ENCODE measurements around the gene RHCG.

The RHCG gene

GRCh38 chr15:89477411-89478242, 18.8 kb downstream of the RHCG start:
- H3K4me2 ChIP-seq (ENCODE audit: low read length): no peak overlapping the region
- no peaks in the 10 kb centered on the region for H4K20me1 ChIP-seq (ENCODE audit: insufficient read depth, low read length)
- H2AFZ ChIP-seq (ENCODE audit: low read length): no peak overlapping the region
- no peak overlapping the region for H3K4me3 ChIP-seq (ENCODE audit: low read depth, low read length, poor library complexity, severe bottlenecking)
- H3K9me3 ChIP-seq (ENCODE audit: low read length): no peaks in the 10 kb centered on the region
- no peak overlapping the region for H3K27ac ChIP-seq (ENCODE audit: low read depth, low read length, poor library complexity, severe bottlenecking)
- H3K9me2 ChIP-seq (ENCODE audit: low read depth, low read length): no peaks in the 10 kb centered on the region
- H3K9ac ChIP-seq (ENCODE audit: low read length): no peak overlapping the region
- H3K4me1 ChIP-seq (ENCODE audit: insufficient read depth, low read length, severe bottlenecking): no peaks in the 10 kb centered on the region
- TF ChIP-seq EZH2 (IDR thresholded peaks at IDR 0.05; ENCODE audit: borderline replicate concordance, low read length) (no peak), CTCF (IDR thresholded peaks at IDR 0.05; ENCODE audit: low read length) (no peak)
- peaks cover 6% of the 10 kb centered on the region for H3K27me3 ChIP-seq (ENCODE audit: insufficient read depth, low read length)
- no peaks in the 10 kb centered on the region for H3K79me2 ChIP-seq (ENCODE audit: insufficient read depth, low read length)
- no peaks in the 10 kb centered on the region for H3F3A ChIP-seq (ENCODE audit: insufficient read depth, low read length)
- H3K36me3 ChIP-seq (ENCODE audit: insufficient read depth, low read length): no peaks in the 10 kb centered on the region

- no peaks in the 10 kb centered on the region for H3K9me3 ChIP-seq (ENCODE audit: low read length)
- TF ChIP-seq CTCF (IDR thresholded peaks at IDR 0.05; ENCODE audit: low read length) (no peak), EZH2 (IDR thresholded peaks at IDR 0.05; ENCODE audit: borderline replicate concordance, low read length) (no peak)
- peaks cover 6% of the 10 kb centered on the region for H3K27me3 ChIP-seq (ENCODE audit: insufficient read depth, low read length)
- H2AFZ ChIP-seq (ENCODE audit: low read length): no peak overlapping the region
- H3F3A ChIP-seq (ENCODE audit: insufficient read depth, low read length): no peaks in the 10 kb centered on the region
- no peaks in the 10 kb centered on the region for H4K20me1 ChIP-seq (ENCODE audit: insufficient read depth, low read length)
- H3K9ac ChIP-seq (ENCODE audit: low read length): no peak overlapping the region
- no peak overlapping the region for H3K27ac ChIP-seq (ENCODE audit: low read depth, low read length, poor library complexity, severe bottlenecking)
- no peaks in the 10 kb centered on the region for H3K4me1 ChIP-seq (ENCODE audit: insufficient read depth, low read length, severe bottlenecking)
- H3K9me2 ChIP-seq (ENCODE audit: low read depth, low read length): no peaks in the 10 kb centered on the region
- no peak overlapping the region for H3K4me2 ChIP-seq (ENCODE audit: low read length)
- H3K79me2 ChIP-seq (ENCODE audit: insufficient read depth, low read length): no peaks in the 10 kb centered on the region
- H3K4me3 ChIP-seq (ENCODE audit: low read depth, low read length, poor library complexity, severe bottlenecking): no peak overlapping the region
- H3K36me3 ChIP-seq (ENCODE audit: insufficient read depth, low read length): no peaks in the 10 kb centered on the region
These were observed 20.7 kb downstream of the RHCG start for GRCh38 chr15:89475661-89476060.

- no peaks in the 10 kb centered on the region for H3F3A ChIP-seq (ENCODE audit: insufficient read depth, low read length)
- H3K4me2 ChIP-seq (ENCODE audit: low read length): no peak overlapping the region
- H3K4me1 ChIP-seq (ENCODE audit: insufficient read depth, low read length, severe bottlenecking): no peaks in the 10 kb centered on the region
- no peak overlapping the region for H3K9ac ChIP-seq (ENCODE audit: low read length)
- H3K36me3 ChIP-seq (ENCODE audit: insufficient read depth, low read length): no peaks in the 10 kb centered on the region
- TF ChIP-seq CTCF (IDR thresholded peaks at IDR 0.05; ENCODE audit: low read length) (peak; percentile 94), EZH2 (IDR thresholded peaks at IDR 0.05; ENCODE audit: borderline replicate concordance, low read length) (no peak)
- no peaks in the 10 kb centered on the region for H3K9me3 ChIP-seq (ENCODE audit: low read length)
- no peaks in the 10 kb centered on the region for H4K20me1 ChIP-seq (ENCODE audit: insufficient read depth, low read length)
- H3K79me2 ChIP-seq (ENCODE audit: insufficient read depth, low read length): no peaks in the 10 kb centered on the region
- no peaks in the 10 kb centered on the region; the same call in 1 of the 2 replicates for H3K27me3 ChIP-seq (ENCODE audit: insufficient read depth, low read length)
- H3K9me2 ChIP-seq (ENCODE audit: low read depth, low read length): no peaks in the 10 kb centered on the region
- H3K4me3 ChIP-seq (ENCODE audit: low read depth, low read length, poor library complexity, severe bottlenecking): no peak overlapping the region
- no peak overlapping the region for H2AFZ ChIP-seq (ENCODE audit: low read length)
- H3K27ac ChIP-seq (ENCODE audit: low read depth, low read length, poor library complexity, severe bottlenecking): no peak overlapping the region
These were observed 23.6 kb downstream of the RHCG start for GRCh38 chr15:89472785-89473256.

Data from OCI-LY1 (cell line).